Smooth muscle cell (in vitro differentiated cells): ENCODE data around the gene LRRC55. TPM values are rescaled to one million over a fixed set of nuclear protein-coding genes. Genes with fewer than 3 reads are reported as not detected.
A peak's percentile ranks its signal among the peaks of the same experiment; 100 is the strongest.

Source experiments
- DNase-seq: peaks from one replicate; lab custom pipeline; 2025; ENCODE audit not compliant: unreplicated experiment; lab: John Stamatoyannopoulos, UW
- H2AFZ ChIP-seq: fragments of 200-600 bp; sonication (generic); 2 replicates; pipeline ENCODE4 v1.6.0; 2016; ENCODE audit warnings: antibody characterized with exemption, low read depth, mild to moderate bottlenecking
- H3F3A ChIP-seq: fragments of 200-600 bp; sonication (generic); 2 replicates; pipeline ENCODE4 v1.6.0; 2017; ENCODE audit warnings: antibody characterized with exemption, low read depth
- H3K27ac ChIP-seq: fragments of 200-600 bp; sonication (generic); 2 replicates; pipeline ENCODE4 v1.5.1; 2016; ENCODE audit warnings: low read depth, mild to moderate bottlenecking
- H3K27me3 ChIP-seq: fragments of 200-600 bp; sonication (generic); 2 replicates; pipeline ENCODE4 v1.6.1; 2016; ENCODE audit warnings: low read depth, mild to moderate bottlenecking
- H3K36me3 ChIP-seq: fragments of 200-600 bp; sonication (generic); 2 replicates; pipeline ENCODE4 v1.5.1; 2016; ENCODE audit warnings: low read depth
- H3K4me1 ChIP-seq: fragments of 200-600 bp; sonication (generic); 2 replicates; pipeline ENCODE4 v1.5.1; 2016; ENCODE audit warnings: low read depth
- H3K4me2 ChIP-seq: fragments of 200-600 bp; sonication (generic); 2 replicates; pipeline ENCODE4 v1.6.0; 2016; ENCODE audit warnings: mild to moderate bottlenecking
- H3K4me3 ChIP-seq: fragments of 200-600 bp; sonication (generic); 2 replicates; pipeline ENCODE4 v1.5.1; 2016; ENCODE audit warnings: mild to moderate bottlenecking
- H3K79me2 ChIP-seq: fragments of 200-600 bp; sonication (generic); 2 replicates; pipeline ENCODE4 v1.6.0; 2016; ENCODE audit warnings: low read depth, mild to moderate bottlenecking
- H3K9ac ChIP-seq: fragments of 200-600 bp; sonication (generic); 2 replicates; pipeline ENCODE4 v1.6.0; 2016; ENCODE audit warnings: low read depth
- H3K9me3 ChIP-seq: fragments of 200-600 bp; sonication (generic); replicated peaks from 2 replicates; pipeline ENCODE4 v1.5.1; 2016; ENCODE audit warnings: low read depth
- H4K20me1 ChIP-seq: fragments of 200-600 bp; sonication (generic); 2 replicates; pipeline ENCODE4 v1.6.0; 2016; ENCODE audit warnings: low read depth
- WGBS: methylation state at CpG from one replicate; pipeline ENCODE4 v1.1.7; 2016; ENCODE audit warnings: low lambda C conversion rate; 5-methylcytosine and 5-hydroxymethylcytosine counted together
- polyA plus RNA-seq: library from polyadenylated mRNA; unstranded; fragments of >200 nt; fragmentation: Nextera tagmentation; extraction: Ambion mirVana; gene quantifications from 2 replicates; pipeline ENCODE4 v1.2.1, GENCODE V29; 2016
- total RNA-seq: library from RNA; depleted of rRNA; stranded (reverse); fragments of >200 nt; gene quantifications from 2 replicates; pipeline ENCODE4 v1.2.3, GENCODE V29; 2014
- TF ChIP-seq, protein P1 (sequence below): fragments of 200-600 bp; sonication (generic); IDR thresholded peaks from 2 replicates; pipeline ENCODE4 v1.5.1; 2017; ENCODE audit warnings: borderline replicate concordance, mild to moderate bottlenecking, antibody characterized with exemption; ENCODE audit not compliant: insufficient read depth, poor library complexity, severe bottlenecking

The LRRC55 gene
- total and polyA plus RNA-seq, 2 experiments from 2014 or later, result 0.10 TPM; not detected in 1

DNA sequence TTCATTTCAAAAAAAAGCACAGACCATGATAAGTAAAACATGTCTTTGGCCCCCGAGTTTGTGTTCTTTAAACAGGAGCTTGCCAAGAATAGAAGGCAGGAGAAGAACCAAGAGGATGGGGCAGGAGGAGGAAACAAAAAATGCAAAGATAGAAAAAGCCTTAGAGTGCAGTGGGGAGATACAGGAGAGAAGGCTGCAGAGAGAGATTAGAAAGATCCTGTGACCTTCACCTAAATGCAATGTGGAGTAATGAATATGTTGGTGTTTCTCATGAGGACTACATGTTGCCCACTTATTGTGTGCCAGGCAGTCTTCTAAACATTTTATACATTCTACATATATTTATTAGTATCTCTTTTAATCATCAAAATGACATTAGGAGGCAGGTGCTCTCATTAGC lies 57.6 kb downstream of the LRRC55 start:
- peaks cover 25% of the 10 kb centered on the region for H3K79me2 ChIP-seq
- H4K20me1 ChIP-seq, result no peaks in the 10 kb centered on the region
- peaks cover 4% of the 10 kb centered on the region for H3F3A ChIP-seq
- TF ChIP-seq, protein P1, sequence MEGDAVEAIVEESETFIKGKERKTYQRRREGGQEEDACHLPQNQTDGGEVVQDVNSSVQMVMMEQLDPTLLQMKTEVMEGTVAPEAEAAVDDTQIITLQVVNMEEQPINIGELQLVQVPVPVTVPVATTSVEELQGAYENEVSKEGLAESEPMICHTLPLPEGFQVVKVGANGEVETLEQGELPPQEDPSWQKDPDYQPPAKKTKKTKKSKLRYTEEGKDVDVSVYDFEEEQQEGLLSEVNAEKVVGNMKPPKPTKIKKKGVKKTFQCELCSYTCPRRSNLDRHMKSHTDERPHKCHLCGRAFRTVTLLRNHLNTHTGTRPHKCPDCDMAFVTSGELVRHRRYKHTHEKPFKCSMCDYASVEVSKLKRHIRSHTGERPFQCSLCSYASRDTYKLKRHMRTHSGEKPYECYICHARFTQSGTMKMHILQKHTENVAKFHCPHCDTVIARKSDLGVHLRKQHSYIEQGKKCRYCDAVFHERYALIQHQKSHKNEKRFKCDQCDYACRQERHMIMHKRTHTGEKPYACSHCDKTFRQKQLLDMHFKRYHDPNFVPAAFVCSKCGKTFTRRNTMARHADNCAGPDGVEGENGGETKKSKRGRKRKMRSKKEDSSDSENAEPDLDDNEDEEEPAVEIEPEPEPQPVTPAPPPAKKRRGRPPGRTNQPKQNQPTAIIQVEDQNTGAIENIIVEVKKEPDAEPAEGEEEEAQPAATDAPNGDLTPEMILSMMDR, result no peak
- H3K9ac ChIP-seq, result no peak overlapping the region
- H2AFZ ChIP-seq, result no peak overlapping the region
- DNase-seq, result no peak
- no peaks in the 10 kb centered on the region for H3K9me3 ChIP-seq
- 90% methylated on average over 1 of the region's 1 CpG for WGBS
- H3K4me2 ChIP-seq, result no peak overlapping the region
- H3K4me3 ChIP-seq, result no peak overlapping the region
- peaks cover 39% of the 10 kb centered on the region for H3K4me1 ChIP-seq
- H3K36me3 ChIP-seq, result no peaks in the 10 kb centered on the region
- H3K27me3 ChIP-seq, result no peaks in the 10 kb centered on the region
- H3K27ac ChIP-seq, result no peak overlapping the region

DNA sequence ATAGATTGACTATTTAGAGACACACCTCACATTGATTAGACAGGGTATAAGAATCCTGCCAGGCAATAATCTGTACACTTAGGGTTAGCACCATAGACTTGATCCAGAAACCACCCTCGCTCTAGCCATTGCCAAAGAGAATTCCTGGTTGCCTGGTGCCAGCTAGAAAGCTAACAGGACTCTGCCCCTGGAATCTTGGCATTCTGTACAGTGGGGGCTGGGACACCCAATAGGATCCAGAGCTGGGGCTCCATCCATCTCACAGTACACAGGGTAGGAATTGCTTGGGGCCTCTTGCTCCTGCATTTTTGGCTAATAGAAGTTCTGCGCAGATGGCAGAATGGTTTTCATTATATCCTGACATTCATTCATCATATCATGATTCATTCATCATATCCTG lies 58.3 kb downstream of the LRRC55 start:
- Histone ChIP-seq H3K9ac (no peak overlapping the region), H4K20me1 (no peaks in the 10 kb centered on the region), H3K36me3 (no peaks in the 10 kb centered on the region), H2AFZ (no peak overlapping the region), H3K4me3 (no peak overlapping the region), H3K4me2 (peak overlapping the region; percentile 15), H3K27me3 (no peaks in the 10 kb centered on the region), H3K9me3 (no peaks in the 10 kb centered on the region), H3F3A (peaks cover 4% of the 10 kb centered on the region), H3K79me2 (peaks cover 18% of the 10 kb centered on the region), H3K4me1 (peaks cover 33% of the 10 kb centered on the region), H3K27ac (no peak overlapping the region)
- no peak for DNase-seq
- WGBS, result 93% methylated on average over 2 of the region's 2 CpGs
- TF ChIP-seq, protein P1, result no peak

DNA sequence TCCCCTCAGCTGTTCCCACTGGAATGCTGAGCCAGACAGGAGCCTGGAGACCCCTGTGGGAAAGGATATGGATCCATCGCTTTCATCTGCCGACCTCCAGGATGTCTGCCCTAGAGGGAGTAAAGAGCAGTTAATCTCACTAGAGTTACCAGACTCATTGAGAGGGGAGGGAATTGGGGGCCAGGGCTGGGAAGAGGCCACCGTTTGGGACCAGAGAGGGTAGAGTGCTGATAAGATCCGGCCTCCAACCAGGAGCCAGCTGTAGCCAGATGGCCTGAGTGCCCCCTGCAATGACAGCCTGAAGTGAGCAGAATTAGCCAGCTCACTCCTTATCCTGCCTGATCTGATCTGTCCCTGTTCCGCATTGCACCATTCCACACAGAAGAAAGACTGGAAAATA lies 59.0 kb downstream of the LRRC55 start:
- 8% methylated on average over 5 of the region's 5 CpGs for WGBS
- peaks cover 25% of the 10 kb centered on the region for H3K4me1 ChIP-seq
- H3K27ac ChIP-seq, result peak overlapping the region; percentile 2
- peaks cover 11% of the 10 kb centered on the region for H3K79me2 ChIP-seq
- DNase-seq, result no peak
- no peaks in the 10 kb centered on the region for H4K20me1 ChIP-seq
- peak overlapping the region; percentile 37 for H2AFZ ChIP-seq
- H3K9me3 ChIP-seq, result no peaks in the 10 kb centered on the region
- peaks cover 4% of the 10 kb centered on the region for H3F3A ChIP-seq
- TF ChIP-seq, protein P1, result no peak
- H3K4me2 ChIP-seq, result peak overlapping the region; percentile 15
- no peak overlapping the region for H3K4me3 ChIP-seq
- no peaks in the 10 kb centered on the region for H3K27me3 ChIP-seq
- H3K9ac ChIP-seq, result no peak overlapping the region
- no peaks in the 10 kb centered on the region for H3K36me3 ChIP-seq

Other genes with a start within 250 kb of the LRRC55 start
- not detected in 2 replicates for gene OR5AK2, start 193.0 kb upstream of the LRRC55 start, total RNA-seq
- not detected in 2 replicates for gene OR5AK2, start 193.0 kb upstream of the LRRC55 start, polyA plus RNA-seq
- 98.5 and 103 TPM in 2 replicates for gene APLNR, start 55.3 kb downstream of the LRRC55 start, total RNA-seq
- 121 and 214 TPM in 2 replicates for gene APLNR, start 55.3 kb downstream of the LRRC55 start, polyA plus RNA-seq
- gene TNKS1BP1, start 143.0 kb downstream of the LRRC55 start, total RNA-seq, result 39.0 and 46.3 TPM in 2 replicates
- gene TNKS1BP1, start 143.0 kb downstream of the LRRC55 start, polyA plus RNA-seq, result 86.3 and 118 TPM in 2 replicates
- 57.6 and 64.9 TPM in 2 replicates for gene SSRP1, start 153.9 kb downstream of the LRRC55 start, total RNA-seq
- 46.0 and 53.2 TPM in 2 replicates for gene SSRP1, start 153.9 kb downstream of the LRRC55 start, polyA plus RNA-seq
- gene P2RX3, start 156.4 kb downstream of the LRRC55 start, total RNA-seq, result not detected in 2 replicates
- 0.19 TPM in 1 of 2 replicates, not detected in the other for gene P2RX3, start 156.4 kb downstream of the LRRC55 start, polyA plus RNA-seq
- gene PRG3, start 199.2 kb downstream of the LRRC55 start, total RNA-seq, result not detected in 2 replicates
- gene PRG3, start 199.2 kb downstream of the LRRC55 start, polyA plus RNA-seq, result not detected in 2 replicates
- gene PRG2, start 208.7 kb downstream of the LRRC55 start, total RNA-seq, result not detected in 2 replicates
- gene PRG2, start 208.7 kb downstream of the LRRC55 start, polyA plus RNA-seq, result not detected in 2 replicates
- 8.0 and 9.3 TPM in 2 replicates for gene SLC43A3, start 245.2 kb downstream of the LRRC55 start, total RNA-seq
- gene SLC43A3, start 245.2 kb downstream of the LRRC55 start, polyA plus RNA-seq, result 12.8 and 13.5 TPM in 2 replicates